GM12878 (cell line): ENCODE results near the gene LANCL1. TPM values are rescaled to one million over a fixed set of nuclear protein-coding genes. Genes with fewer than 3 reads are reported as not detected.

ENCODE experiments used
- BMI1 ChIP-seq: fragments of 450-650 bp; IDR thresholded peaks from 2 replicates; pipeline ENCODE4 v1.6.1; 2016; ENCODE audit warnings: mild to moderate bottlenecking, moderate library complexity, borderline replicate concordance
- CBX3 ChIP-seq: fragments of 200-600 bp; sonication (generic); IDR thresholded peaks from 2 replicates; pipeline ENCODE4 v1.6.1; 2016; ENCODE audit warnings: low read depth, borderline replicate concordance
- CHD2 ChIP-seq: IDR thresholded peaks from 2 replicates; pipeline ENCODE4 v1.6.1; 2011; ENCODE audit warnings: low read depth, low read length, improper control_type of control experiment, borderline replicate concordance
- EGR1 ChIP-seq, 2 experiments: IDR thresholded peaks; 1 replicate in 1 of 2; 2 replicates in 1 of 2; pipeline ENCODE4 v1.6.1; 2011 to 2012; ENCODE audit warnings: low read depth in 2 of 2, low read length in 2 of 2, borderline replicate concordance in 1 of 2, mild to moderate bottlenecking in 1 of 2, moderate library complexity in 1 of 2
- EZH2 ChIP-seq: IDR thresholded peaks from 2 replicates; pipeline ENCODE4 v1.6.1; 2012; ENCODE audit warnings: low read depth, mild to moderate bottlenecking, control low read depth, inconsistent platforms, low read length, borderline replicate concordance; ENCODE audit not compliant: control insufficient read depth
- GABPA ChIP-seq: IDR thresholded peaks from 2 replicates; pipeline ENCODE4 v1.6.1; 2014; ENCODE audit warnings: antibody characterized with exemption, low read depth, mild to moderate bottlenecking, inconsistent platforms
- HSF1 ChIP-seq: fragments of 150-350 bp; IDR thresholded peaks from 2 replicates; pipeline ENCODE4 v1.6.1; 2014; ENCODE audit warnings: mild to moderate bottlenecking, low read depth, low read length
- IKZF1 ChIP-seq: fragments of 450-650 bp; conservative IDR thresholded peaks from 2 replicates; pipeline ENCODE4 v1.6.1; 2017; ENCODE audit warnings: antibody characterized with exemption, mild to moderate bottlenecking
- IRF5 ChIP-seq: fragments of 450-650 bp; IDR thresholded peaks from 2 replicates; pipeline ENCODE4 v1.6.1; 2017; ENCODE audit warnings: borderline replicate concordance
- KAT2A ChIP-seq: conservative IDR thresholded peaks from 2 replicates; pipeline ENCODE4 v1.6.1; 2011; ENCODE audit warnings: low read depth, low read length; ENCODE audit not compliant: control insufficient read depth
- LARP7 ChIP-seq: fragments of 450-650 bp; IDR thresholded peaks from 2 replicates; pipeline ENCODE4 v1.6.1; 2017; ENCODE audit warnings: mild to moderate bottlenecking
- MAX ChIP-seq: IDR thresholded peaks from 2 replicates; pipeline ENCODE4 v1.6.1; 2012; ENCODE audit warnings: low read depth, low read length, improper control_type of control experiment
- MYB ChIP-seq: fragments of 150-350 bp; IDR thresholded peaks from 2 replicates; pipeline ENCODE4 v1.6.1; 2014; ENCODE audit warnings: mild to moderate bottlenecking, low read depth, low read length, borderline replicate concordance
- NKRF ChIP-seq: fragments of 450-650 bp; conservative IDR thresholded peaks from 2 replicates; pipeline ENCODE4 v1.6.1; 2017; ENCODE audit warnings: mild to moderate bottlenecking, moderate library complexity
- PKNOX1 ChIP-seq: fragments of 450-650 bp; IDR thresholded peaks from 2 replicates; pipeline ENCODE4 v1.6.1; 2016; ENCODE audit warnings: mild to moderate bottlenecking
- RELB ChIP-seq: fragments of 450-650 bp; IDR thresholded peaks from 2 replicates; pipeline ENCODE4 v1.6.1; 2017; ENCODE audit warnings: low read depth, mild to moderate bottlenecking, moderate library complexity
- TCF7 ChIP-seq: IDR thresholded peaks from 2 replicates; pipeline ENCODE4 v1.6.1; 2014; ENCODE audit warnings: antibody characterized with exemption, borderline replicate concordance
- YY1 ChIP-seq: IDR thresholded peaks from 2 replicates; pipeline ENCODE4 v1.6.1; 2011; ENCODE audit warnings: low read depth, mild to moderate bottlenecking, low read length
- ZNF274 ChIP-seq: IDR thresholded peaks from one replicate; pipeline ENCODE4 v1.8.0; 2011; ENCODE audit not compliant: insufficient read length, insufficient read depth
- ZNF384 ChIP-seq: IDR thresholded peaks from 2 replicates; pipeline ENCODE4 v1.6.1; 2012; ENCODE audit warnings: low read depth, mild to moderate bottlenecking, low read length, improper control_type of control experiment, borderline replicate concordance
- ZSCAN29 ChIP-seq: fragments of 450-650 bp; IDR thresholded peaks from 2 replicates; pipeline ENCODE4 v1.6.1; 2017; ENCODE audit warnings: mild to moderate bottlenecking, moderate library complexity
- polyA plus RNA-seq, 11 experiments: library from polyadenylated mRNA; depleted of rRNA in 4 of 11; unstranded in 6 of 11; stranded (reverse) in 5 of 11; fragments of >200 nt; fragmentation: Nextera tagmentation in 4 of 11; fragmentation: Illumina TruSeq in 1 of 11; extraction: Ambion mirVana in 4 of 11; extraction: Trizol in 1 of 11; gene quantifications; 1 replicate in 1 of 11; 2 replicates in 10 of 11; pipeline versions ENCODE4 v1.2.1 to v1.2.3, GENCODE V29; 2011 to 2016; ENCODE audit warnings: inconsistent platforms in 2 of 11, missing spikeins in 2 of 11, low read depth in 1 of 11
- total RNA-seq, 4 experiments: library from RNA; depleted of rRNA in 3 of 4; stranded (reverse); fragments of >200 nt in 3 of 4; fragmentation: Illumina TruSeq in 1 of 4; extraction: Trizol in 1 of 4; gene quantifications; 2 replicates each; pipeline versions ENCODE4 v1.2.1 to v1.2.3, GENCODE V29; 2013 to 2021

The LANCL1 gene
- total and polyA plus RNA-seq, 10 of the 15 experiments (the other 5 are each of a cell fraction or from before 2014, with no cell fraction given) = 13.6 to 79.1 (median 26.9) TPM

- TF ChIP-seq RELB (peak; percentile 57; the same call in 1 of the 2 replicates), EZH2 (no peak), ZNF274 (no peak), NKRF (peak; percentile 70; the same call in 1 of the 2 replicates), IKZF1 (peak; percentile 68), PKNOX1 (peak; percentile 54; the same call in 1 of the 2 replicates), BMI1 (no peak), TCF7 (no peak), GABPA (peak; percentile 69), HSF1 (no peak), LARP7 (no peak), MAX (0 out of 2 replicates have a peak, but pooled peaks have one; percentile 19), YY1 (peak; percentile 53; the same call in 1 of the 2 replicates), ZNF384 (no peak), CBX3 (no peak), MYB (0 out of 2 replicates have a peak, but pooled peaks have one; percentile 16), CHD2 (0 out of 2 replicates have a peak, but pooled peaks have one; percentile 35), IRF5 (no peak), ZSCAN29 (no peak), KAT2A (no peak), EGR1 (IDR thresholded peaks at IDR 0.05; ENCODE audit: borderline replicate concordance in 1 of 2, low read depth in 2 of 2, low read length in 2 of 2) (peak in 1 of 2 experiments; percentile 18; a peak in 1 of 3 replicates)
These were observed at the start of gene LANCL1 (continued) for GRCh38 chr2:210476194-210477128.
